ENCODE measurements around the gene MARK4. TPM values are rescaled to one million over a fixed set of nuclear protein-coding genes. Genes with fewer than 3 reads are reported as not detected.

Gene MARK4
- polyA plus RNA-seq, 1 donor (not counting 4 experiments of a cell fraction or from before 2014, with no cell fraction given), result 19.7 TPM

- H3K9me1 ChIP-seq (ENCODE audit: control insufficient read depth, extremely low read depth, insufficient read depth, low read length), result no peaks in the 10 kb centered on the region
- H3K36me3 ChIP-seq (ENCODE audit: control insufficient read depth in 2 of 2, extremely low read depth in 1 of 2, insufficient read depth in 2 of 2, low read length in 2 of 2), result no peaks in the 10 kb centered on the region
- H3K4me1 ChIP-seq (ENCODE audit: control insufficient read depth, extremely low read depth, insufficient read depth, low read length), result peaks cover 9% of the 10 kb centered on the region
- H3K9ac ChIP-seq (ENCODE audit: control insufficient read depth, extremely low read depth, insufficient read depth, low read length), result no peak overlapping the region
- no peak for DNase-seq (ENCODE audit: low read depth, low spot score)
- H3K79me2 ChIP-seq (ENCODE audit: control insufficient read depth, insufficient read depth, low read length), result no peaks in the 10 kb centered on the region
- TF ChIP-seq EZH2 (IDR thresholded peaks at IDR 0.05; ENCODE audit: low read length), result no peak
- no peak for TF ChIP-seq CTCF (optimal IDR thresholded peaks at IDR 0.05 in 1 of 3, IDR thresholded peaks at IDR 0.05 in 1 of 3, conservative IDR thresholded peaks at IDR 0.05 in 1 of 3; ENCODE audit: extremely low read depth in 1 of 3, insufficient read depth in 2 of 3, low read length in 3 of 3)
- H3K4me2 ChIP-seq (ENCODE audit: control insufficient read depth, extremely low read depth, insufficient read depth, low read depth, low read length), result no peak overlapping the region
- H3K4me3 ChIP-seq (ENCODE audit: control insufficient read depth in 2 of 3, extremely low read depth in 1 of 3, insufficient read depth in 2 of 3, low read depth in 1 of 3, low read length in 3 of 3), result no peak overlapping the region
- H3K27me3 ChIP-seq (ENCODE audit: control insufficient read depth, extremely low read depth, insufficient read depth, low read length), result no peaks in the 10 kb centered on the region
- no peak for FAIRE-seq
- dilution Hi-C loops (cut with MboI; ENCODE audit: extremely low pct_ligation_motif_present, low sequenced_read_pairs), result no loop called here
- no peaks in the 10 kb centered on the region for H4K20me1 ChIP-seq (ENCODE audit: control insufficient read depth, extremely low read depth, insufficient read depth, low read length)
- H3K27ac ChIP-seq (ENCODE audit: control insufficient read depth, insufficient read depth, low read length), result no peak overlapping the region
- no peaks in the 10 kb centered on the region for H3K9me3 ChIP-seq (ENCODE audit: control insufficient read depth, low read depth, low read length)
- H2AFZ ChIP-seq (ENCODE audit: control insufficient read depth, low read length), result no peak overlapping the region
Measured at GRCh38 chr19:45245826-45246225, 5.2 kb upstream of the MARK4 start.

GRCh38 chr19:45247136-45247535 lies 3.9 kb upstream of the MARK4 start:
- H2AFZ ChIP-seq (ENCODE audit: control insufficient read depth, low read length), result no peak overlapping the region
- TF ChIP-seq EZH2 (IDR thresholded peaks at IDR 0.05; ENCODE audit: low read length), result no peak
- no peak for TF ChIP-seq CTCF (optimal IDR thresholded peaks at IDR 0.05 in 1 of 3, IDR thresholded peaks at IDR 0.05 in 1 of 3, conservative IDR thresholded peaks at IDR 0.05 in 1 of 3; ENCODE audit: extremely low read depth in 1 of 3, insufficient read depth in 2 of 3, low read length in 3 of 3)
- no peak overlapping the region for H3K27ac ChIP-seq (ENCODE audit: control insufficient read depth, insufficient read depth, low read length)
- H3K27me3 ChIP-seq (ENCODE audit: control insufficient read depth, extremely low read depth, insufficient read depth, low read length), result no peaks in the 10 kb centered on the region
- H4K20me1 ChIP-seq (ENCODE audit: control insufficient read depth, extremely low read depth, insufficient read depth, low read length), result no peaks in the 10 kb centered on the region
- H3K4me3 ChIP-seq (ENCODE audit: control insufficient read depth in 2 of 3, extremely low read depth in 1 of 3, insufficient read depth in 2 of 3, low read depth in 1 of 3, low read length in 3 of 3), result no peak overlapping the region
- peaks cover 7% of the 10 kb centered on the region for H3K79me2 ChIP-seq (ENCODE audit: control insufficient read depth, insufficient read depth, low read length)
- H3K4me1 ChIP-seq (ENCODE audit: control insufficient read depth, extremely low read depth, insufficient read depth, low read length), result peaks cover 9% of the 10 kb centered on the region
- no peaks in the 10 kb centered on the region for H3K9me3 ChIP-seq (ENCODE audit: control insufficient read depth, low read depth, low read length)
- no peak overlapping the region for H3K9ac ChIP-seq (ENCODE audit: control insufficient read depth, extremely low read depth, insufficient read depth, low read length)
- H3K9me1 ChIP-seq (ENCODE audit: control insufficient read depth, extremely low read depth, insufficient read depth, low read length), result no peaks in the 10 kb centered on the region
- dilution Hi-C loops (cut with MboI; ENCODE audit: extremely low pct_ligation_motif_present, low sequenced_read_pairs), result no loop called here
- DNase-seq (ENCODE audit: low read depth, low spot score) (no peak), FAIRE-seq (no peak)
- no peaks in the 10 kb centered on the region for H3K36me3 ChIP-seq (ENCODE audit: control insufficient read depth in 2 of 2, extremely low read depth in 1 of 2, insufficient read depth in 2 of 2, low read length in 2 of 2)
- no peak overlapping the region for H3K4me2 ChIP-seq (ENCODE audit: control insufficient read depth, extremely low read depth, insufficient read depth, low read depth, low read length)
